CD8-positive, alpha-beta memory T cell (primary cell): Measurements from ENCODE around the gene TELO2. TPM values are rescaled to one million over a fixed set of nuclear protein-coding genes. Genes with fewer than 3 reads are reported as not detected.

Experiments
- CTCF ChIA-PET: fragments of 350-600 bp; sonication (Branson Sonifier 250); formaldehyde crosslinking; loops from one replicate; lab custom pipeline; 2021; ENCODE audit warnings: antibody characterized with exemption; lab: Charles Lee
- POLR2A ChIA-PET: fragments of 350-600 bp; sonication (Branson Sonifier 250); formaldehyde crosslinking; loops from one replicate; lab custom pipeline; 2021; ENCODE audit warnings: antibody characterized with exemption; lab: Charles Lee
- DNase-seq, 5 donors: peaks; one replicate each; pipeline versions ENCODE4 v3.0.0 to v3.0.0-alpha.2; 2020 to 2022; ENCODE audit warnings: mixed read lengths in 1 of 5
- H3K27ac ChIP-seq: one replicate; pipeline ENCODE4 v1.7.0; 2013; ENCODE audit warnings: low read depth, mild to moderate bottlenecking, low read length, moderate library complexity
- H3K27me3 ChIP-seq: 2 replicates; pipeline ENCODE4 v1.7.0; 2013; ENCODE audit warnings: low read length, mild to moderate bottlenecking; ENCODE audit not compliant: insufficient read depth, poor library complexity, severe bottlenecking
- H3K36me3 ChIP-seq: 2 replicates; pipeline ENCODE4 v1.7.0; 2013; ENCODE audit warnings: mild to moderate bottlenecking, low read length, moderate library complexity; ENCODE audit not compliant: insufficient read depth
- H3K4me1 ChIP-seq: 2 replicates; pipeline ENCODE4 v1.7.0; 2013; ENCODE audit warnings: mild to moderate bottlenecking, low read length, moderate library complexity; ENCODE audit not compliant: insufficient read depth
- H3K4me3 ChIP-seq: 2 replicates; pipeline ENCODE4 v1.7.0; 2013; ENCODE audit warnings: mild to moderate bottlenecking, low read length
- H3K9me3 ChIP-seq: 2 replicates; pipeline ENCODE4 v1.7.0; 2013; ENCODE audit warnings: mild to moderate bottlenecking, low read length
- H3K27ac Mint-ChIP-seq, 8 donors: one replicate each; pipeline ENCODE4 v1.8.0; 2020 to 2021; ENCODE audit warnings: mixed read lengths in 8 of 8, mild to moderate bottlenecking in 6 of 8, inconsistent platforms in 3 of 8, moderate library complexity in 3 of 8
- H3K27me3 Mint-ChIP-seq, 2 donors: one replicate each; pipeline ENCODE4 v1.8.0; 2020 to 2021; ENCODE audit warnings: mixed read lengths in 2 of 2, mild to moderate bottlenecking in 1 of 2, moderate library complexity in 1 of 2
- H3K36me3 Mint-ChIP-seq, 3 donors: one replicate each; pipeline ENCODE4 v1.8.0; 2020 to 2021; ENCODE audit warnings: mixed read lengths in 3 of 3, inconsistent platforms in 1 of 3, mild to moderate bottlenecking in 1 of 3
- H3K4me1 Mint-ChIP-seq, 3 donors: one replicate each; pipeline ENCODE4 v1.8.0; 2020 to 2021; ENCODE audit warnings: mixed read lengths in 3 of 3, inconsistent platforms in 1 of 3, mild to moderate bottlenecking in 1 of 3
- H3K4me3 Mint-ChIP-seq, 7 donors: one replicate each; pipeline ENCODE4 v1.8.0; 2020 to 2021; ENCODE audit warnings: mixed read lengths in 7 of 7, mild to moderate bottlenecking in 6 of 7, moderate library complexity in 4 of 7, inconsistent platforms in 2 of 7
- H3K9me3 Mint-ChIP-seq, 5 donors: one replicate each; pipeline ENCODE4 v1.8.0; 2020 to 2022; ENCODE audit warnings: mixed read lengths in 5 of 5, mild to moderate bottlenecking in 3 of 5, moderate library complexity in 2 of 5, inconsistent platforms in 1 of 5
- polyA plus RNA-seq: library from polyadenylated mRNA; unstranded; fragments of 300-500 nt; fragmentation: Illumina TruSeq; gene quantifications from one replicate; pipeline ENCODE4 v1.2.3, GENCODE V29; 2021
- total RNA-seq, 2 experiments: library from RNA; stranded (reverse); gene quantifications; one replicate each; pipeline ENCODE4 v1.2.3, GENCODE V29; 2021

TELO2 gene
- total and polyA plus RNA-seq, 3 experiments from 2014 or later, result 14.0 to 84.9 (median 84.7) TPM

DNA sequence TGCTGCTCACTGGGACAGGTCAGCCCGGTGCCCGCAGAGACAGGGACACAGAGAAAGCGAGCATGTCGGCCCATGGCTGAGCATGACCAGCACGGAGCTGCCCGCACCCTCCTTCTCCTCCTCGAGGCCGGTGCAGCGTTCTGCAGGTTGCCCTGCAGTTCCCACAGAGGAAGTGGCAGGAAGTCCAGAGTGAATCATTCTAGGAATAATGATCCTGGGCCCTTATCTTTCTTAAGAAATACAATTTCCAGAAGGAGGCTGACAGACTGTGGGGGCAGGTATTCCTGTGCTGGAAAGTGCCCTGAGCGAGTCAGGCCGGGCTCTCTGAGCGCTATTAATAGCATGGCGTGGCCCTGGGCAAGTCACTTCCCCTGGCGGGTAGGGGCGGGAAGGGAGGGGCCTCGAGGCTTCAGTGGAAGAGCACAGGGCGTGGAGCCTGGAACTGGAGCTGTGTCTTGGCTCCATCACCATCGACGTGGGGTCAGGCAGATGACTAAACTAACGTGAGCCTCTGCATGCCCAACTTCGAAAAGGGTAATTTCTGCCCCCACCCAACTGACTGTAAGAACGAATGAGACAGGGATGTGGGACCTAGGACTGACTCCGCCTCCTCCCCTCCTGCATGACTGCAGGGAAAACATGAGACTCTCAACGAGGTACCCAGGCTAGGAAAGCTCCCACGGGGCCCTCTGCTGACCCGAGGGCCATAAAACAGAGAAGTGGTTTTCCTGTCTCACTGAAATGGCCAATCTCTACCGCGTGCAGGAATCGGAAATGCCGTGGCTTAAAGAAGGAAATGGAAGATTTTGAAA, 50.1 kb downstream of the TELO2 start:
- Mint-ChIP-seq H3K27ac (peak overlapping the region; percentile 43 to 91 (median 76)), H3K4me3 (peak overlapping the region; percentile 42 to 86 (median 60)), H3K27me3 (no peaks in the 10 kb centered on the region), H3K4me1 (peaks cover 43 to 91% (median 63%) of the 10 kb centered on the region in 3 donors), H3K9me3 (no peaks in the 10 kb centered on the region), H3K36me3 (peaks cover 0 to 90% (median 9%) of the 10 kb centered on the region in 3 donors)
- CTCF ChIA-PET, result interaction anchor here (0.6 kb wide), 1 partner anchor 10 kb away, joined by 4 read pairs; the partner anchor contains the start of gene TMEM204
- Histone ChIP-seq H3K4me1 (peaks cover 63% of the 10 kb centered on the region), H3K4me3 (no peak overlapping the region), H3K36me3 (peaks cover 26% of the 10 kb centered on the region), H3K9me3 (no peaks in the 10 kb centered on the region), H3K27ac (no peak overlapping the region), H3K27me3 (no peaks in the 10 kb centered on the region)
- peak in 1 of 5 donors; percentile 38 for DNase-seq
- POLR2A ChIA-PET, result no interaction called here

- peak in 1 of 5 donors; percentile 47 for DNase-seq
- Histone ChIP-seq H3K27ac (no peak overlapping the region), H3K36me3 (peaks cover 20% of the 10 kb centered on the region), H3K4me3 (no peak overlapping the region), H3K27me3 (no peaks in the 10 kb centered on the region), H3K4me1 (peaks cover 52% of the 10 kb centered on the region), H3K9me3 (no peaks in the 10 kb centered on the region)
- Mint-ChIP-seq H3K4me3 (peak overlapping the region in 4 of 7 donors; percentile 25 to 60 (median 48)), H3K27ac (peak overlapping the region; percentile 18 to 86 (median 71)), H3K27me3 (no peaks in the 10 kb centered on the region), H3K4me1 (peaks cover 45 to 89% (median 68%) of the 10 kb centered on the region in 3 donors), H3K9me3 (no peaks in the 10 kb centered on the region), H3K36me3 (peaks cover 0 to 90% (median 13%) of the 10 kb centered on the region in 3 donors)
- POLR2A ChIA-PET, result interaction anchor here (0.6 to 1.3 kb wide), 2 partner anchors 15 to 789 kb away, joined by 3 to 5 read pairs; no protein-coding TSS in a partner anchor
- CTCF ChIA-PET, result interaction anchor here (0.8 to 1.0 kb wide), 2 partner anchors 12 to 181 kb away, joined by 3 read pairs; partner anchors contain the start of gene TMEM204
Measured at GRCh38 chr16:1545044-1546040, 52.2 kb downstream of the TELO2 start.

GRCh38 chr16:1546430-1546829, 53.3 kb downstream of the TELO2 start:
- H3K36me3 Mint-ChIP-seq, result peaks cover 0 to 87% (median 11%) of the 10 kb centered on the region in 3 donors
- POLR2A ChIA-PET, result interaction anchor here (0.7 kb wide), 1 partner anchor 11 kb away, joined by 3 read pairs; no protein-coding TSS in a partner anchor

DNA sequence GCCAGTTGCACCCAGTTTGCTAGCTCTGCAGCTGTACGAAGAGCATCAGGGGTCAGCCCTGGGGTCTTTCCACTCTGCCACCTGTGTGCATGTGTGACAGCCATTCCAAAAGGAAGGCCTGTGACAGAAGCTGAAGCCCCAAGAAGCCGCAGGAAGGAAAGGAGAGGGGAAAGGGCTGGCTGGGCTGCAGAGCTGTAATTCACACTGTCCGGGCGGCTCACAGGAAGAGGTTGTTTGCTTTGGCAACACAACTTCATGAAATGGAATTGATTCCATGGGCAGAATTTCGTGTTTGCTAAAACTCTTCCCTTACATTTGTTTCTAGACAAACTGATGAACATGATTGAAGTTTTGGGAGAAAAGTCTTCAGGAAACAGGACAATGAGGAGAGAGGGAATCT, 55.1 kb downstream of the TELO2 start:
- Histone ChIP-seq H3K4me1 (peaks cover 40% of the 10 kb centered on the region), H3K27ac (no peak overlapping the region), H3K9me3 (no peaks in the 10 kb centered on the region), H3K36me3 (peaks cover 18% of the 10 kb centered on the region), H3K4me3 (no peak overlapping the region), H3K27me3 (no peaks in the 10 kb centered on the region)
- H3K27ac Mint-ChIP-seq, result peak overlapping the region in 2 of 8 donors; percentile 12 to 85
- ChIA-PET POLR2A (no interaction called here), CTCF (interaction anchor here (1.1 kb wide), 1 partner anchor 159 kb away, joined by 3 read pairs; no protein-coding TSS in a partner anchor)
- peaks cover 0 to 85% (median 15%) of the 10 kb centered on the region in 3 donors for H3K36me3 Mint-ChIP-seq
- peak overlapping the region in 2 of 7 donors; percentile 5 to 40 for H3K4me3 Mint-ChIP-seq
- H3K4me1 Mint-ChIP-seq, result peaks cover 34 to 87% (median 64%) of the 10 kb centered on the region in 3 donors
- DNase-seq, result no peak
- no peaks in the 10 kb centered on the region for H3K9me3 Mint-ChIP-seq
- no peaks in the 10 kb centered on the region for H3K27me3 Mint-ChIP-seq

More at GRCh38 chr16:1546430-1546829, 53.3 kb downstream of the TELO2 start:
- Mint-ChIP-seq H3K27me3 (no peaks in the 10 kb centered on the region), H3K4me1 (peaks cover 40 to 90% (median 63%) of the 10 kb centered on the region in 3 donors), H3K4me3 (peak overlapping the region in 2 of 7 donors; percentile 20 to 69), H3K9me3 (no peaks in the 10 kb centered on the region), H3K27ac (peak overlapping the region in 1 of 8 donors; percentile 21)
- no peak overlapping the region for H3K27ac ChIP-seq
- CTCF ChIA-PET, result interaction anchor here (0.5 kb wide), 1 partner anchor 121 kb away, joined by 3 read pairs; no protein-coding TSS in a partner anchor
- H3K4me3 ChIP-seq, result no peak overlapping the region
- H3K9me3 ChIP-seq, result no peaks in the 10 kb centered on the region
- no peak for DNase-seq
- H3K36me3 ChIP-seq, result peaks cover 14% of the 10 kb centered on the region
- H3K27me3 ChIP-seq, result no peaks in the 10 kb centered on the region
- peaks cover 49% of the 10 kb centered on the region for H3K4me1 ChIP-seq

- CTCF ChIA-PET, result interaction anchor here (1.1 kb wide), 1 partner anchor 159 kb away, joined by 3 read pairs; no protein-coding TSS in a partner anchor
- peaks cover 29 to 87% (median 60%) of the 10 kb centered on the region in 3 donors for H3K4me1 Mint-ChIP-seq
- H3K27ac ChIP-seq, result no peak overlapping the region
Measured at GRCh38 chr16:1548727-1549126, 55.6 kb downstream of the TELO2 start.

DNA sequence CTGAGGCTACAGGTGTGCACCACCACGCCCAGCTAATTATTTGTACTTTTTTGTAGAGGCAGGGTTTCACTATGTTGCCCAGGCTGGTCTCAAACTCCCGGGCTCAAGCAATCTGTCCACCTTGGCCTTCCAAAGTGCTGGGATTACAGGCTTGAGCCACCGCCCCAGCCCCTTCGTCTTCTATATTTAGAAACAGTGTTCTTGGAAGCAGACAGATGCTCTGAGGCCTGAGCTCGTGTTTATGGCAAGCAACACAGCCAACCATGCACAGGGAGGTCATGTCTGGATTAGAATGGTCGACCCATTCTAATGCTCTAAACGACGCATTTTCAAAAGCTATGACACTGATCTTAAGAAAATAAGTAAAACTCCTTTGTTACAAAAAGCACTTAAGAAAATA, 56.9 kb downstream of the TELO2 start:
- H3K4me1 ChIP-seq, result peaks cover 29% of the 10 kb centered on the region

More at GRCh38 chr16:1548727-1549126, 55.6 kb downstream of the TELO2 start:
- Histone ChIP-seq H3K27me3 (no peaks in the 10 kb centered on the region), H3K4me1 (peaks cover 35% of the 10 kb centered on the region), H3K36me3 (peaks cover 18% of the 10 kb centered on the region), H3K9me3 (no peaks in the 10 kb centered on the region), H3K4me3 (no peak overlapping the region)
- POLR2A ChIA-PET, result no interaction called here
- no peak for DNase-seq
- Mint-ChIP-seq H3K9me3 (no peaks in the 10 kb centered on the region), H3K4me3 (no peak overlapping the region), H3K27ac (peak overlapping the region in 2 of 8 donors; percentile 12 to 88), H3K27me3 (no peaks in the 10 kb centered on the region), H3K36me3 (peaks cover 0 to 85% (median 14%) of the 10 kb centered on the region in 3 donors)

DNA sequence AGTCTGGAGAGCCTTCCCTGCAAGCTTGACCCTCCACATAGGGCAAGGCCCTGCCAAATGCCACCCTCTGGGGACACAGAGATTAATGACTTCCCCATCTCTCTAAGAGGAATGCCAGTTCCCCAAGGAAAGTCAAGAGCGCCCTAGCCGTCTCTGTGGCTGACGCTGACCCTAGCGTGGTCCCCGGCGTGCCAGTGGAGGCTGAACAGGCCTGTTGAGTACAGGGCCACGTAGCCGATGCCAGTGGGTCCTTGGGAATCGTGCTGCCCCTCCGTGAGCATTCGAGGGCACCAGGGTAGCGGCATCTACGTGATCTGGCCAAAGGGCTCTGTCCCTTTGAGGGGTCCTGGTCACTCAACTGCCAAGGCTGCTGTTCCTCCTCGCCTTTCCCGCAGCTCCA, 57.5 kb downstream of the TELO2 start:
- ChIA-PET POLR2A (no interaction called here), CTCF (no interaction called here)
- H3K4me1 ChIP-seq, result peaks cover 22% of the 10 kb centered on the region

More for the DNA sequence above, 56.9 kb downstream of the TELO2 start:
- H3K9me3 ChIP-seq, result no peaks in the 10 kb centered on the region
- H3K4me3 ChIP-seq, result no peak overlapping the region
- H3K36me3 ChIP-seq, result peaks cover 23% of the 10 kb centered on the region
- H3K9me3 Mint-ChIP-seq, result no peaks in the 10 kb centered on the region
- H3K27ac ChIP-seq, result no peak overlapping the region
- H3K4me1 Mint-ChIP-seq, result peaks cover 30 to 86% (median 54%) of the 10 kb centered on the region in 3 donors
- no peaks in the 10 kb centered on the region for H3K27me3 ChIP-seq
- H3K27me3 Mint-ChIP-seq, result no peaks in the 10 kb centered on the region
- CTCF ChIA-PET, result interaction anchor here (0.8 kb wide), 1 partner anchor 11 kb away, joined by 3 read pairs; no protein-coding TSS in a partner anchor
- DNase-seq, result no peak
- H3K27ac Mint-ChIP-seq, result peak overlapping the region in 2 of 8 donors; percentile 36 to 60
- peaks cover 0 to 93% (median 15%) of the 10 kb centered on the region in 3 donors for H3K36me3 Mint-ChIP-seq
- POLR2A ChIA-PET, result no interaction called here
- no peak overlapping the region for H3K4me3 Mint-ChIP-seq

More for the DNA sequence above, 57.5 kb downstream of the TELO2 start:
- H3K27ac Mint-ChIP-seq, result no peak overlapping the region
- H3K36me3 ChIP-seq, result peaks cover 24% of the 10 kb centered on the region
- H3K27me3 Mint-ChIP-seq, result no peaks in the 10 kb centered on the region
- peaks cover 0 to 93% (median 19%) of the 10 kb centered on the region in 3 donors for H3K36me3 Mint-ChIP-seq
- DNase-seq, result no peak
- H3K9me3 ChIP-seq, result no peaks in the 10 kb centered on the region
- H3K27me3 ChIP-seq, result no peaks in the 10 kb centered on the region
- no peaks in the 10 kb centered on the region for H3K9me3 Mint-ChIP-seq
- H3K4me1 Mint-ChIP-seq, result peaks cover 26 to 79% (median 47%) of the 10 kb centered on the region in 3 donors
- no peak overlapping the region for H3K27ac ChIP-seq
- H3K4me3 Mint-ChIP-seq, result no peak overlapping the region
- H3K4me3 ChIP-seq, result no peak overlapping the region
